ENCODE measurements around the gene STK33.

The STK33 gene

GRCh38 chr11:8408151-8408941 lies 185.7 kb downstream of the STK33 start:
- peak in 1 of 2 experiments; percentile 34 for DNase-seq

- DNase-seq = no peak
These were observed 190.7 kb downstream of the STK33 start for GRCh38 chr11:8403310-8403709.

- no peak for DNase-seq
These were observed 201.1 kb downstream of the STK33 start for GRCh38 chr11:8392886-8393285.

- DNase-seq = no peak
These were observed 201.9 kb downstream of the STK33 start for GRCh38 chr11:8392166-8392565.

GRCh38 chr11:8390851-8391612 lies 203.0 kb downstream of the STK33 start:
- DNase-seq = no peak

GRCh38 chr11:8389029-8389996 lies 204.7 kb downstream of the STK33 start:
- no peak for DNase-seq

- no peak for DNase-seq
These were observed 206.3 kb downstream of the STK33 start for GRCh38 chr11:8387693-8388092.

- DNase-seq = no peak
These were observed 206.9 kb downstream of the STK33 start for GRCh38 chr11:8387141-8387540.

GRCh38 chr11:8386134-8386864 lies 207.7 kb downstream of the STK33 start:
- no peak for DNase-seq

GRCh38 chr11:8384199-8384821 lies 209.7 kb downstream of the STK33 start:
- no peak for DNase-seq

- DNase-seq = no peak
These were observed 210.4 kb downstream of the STK33 start for GRCh38 chr11:8383627-8384026.

- DNase-seq = no peak
These were observed 210.8 kb downstream of the STK33 start for GRCh38 chr11:8383227-8383626.

- no peak for DNase-seq
These were observed 211.5 kb downstream of the STK33 start for GRCh38 chr11:8382436-8383053.

- no peak for DNase-seq
These were observed 212.1 kb downstream of the STK33 start for GRCh38 chr11:8381871-8382396.

- DNase-seq = no peak
These were observed 212.7 kb downstream of the STK33 start for GRCh38 chr11:8381343-8381742.

- DNase-seq = no peak
These were observed 218.1 kb downstream of the STK33 start for GRCh38 chr11:8375932-8376331.

GRCh38 chr11:8375460-8375859 lies 218.6 kb downstream of the STK33 start:
- DNase-seq = no peak

- no peak for DNase-seq
These were observed 219.3 kb downstream of the STK33 start for GRCh38 chr11:8374716-8375115.

GRCh38 chr11:8373519-8374432 lies 220.3 kb downstream of the STK33 start:
- no peak for DNase-seq

All from NCI-H446 (cell line).